Right atrium auricular region (tissue), 2 donors: ENCODE data around the gene C3. TPM values are rescaled to one million over a fixed set of nuclear protein-coding genes. Genes with fewer than 3 reads are reported as not detected.
"Not testable (repeated sequence)": the region's sequence is repeated elsewhere in the genome, so short reads cannot be mapped to it uniquely, and the experiment has no call there.

ENCODE experiments used
- DNase-seq: peaks from one replicate; pipeline ENCODE4 v3.0.0-alpha.2; 2019; ENCODE audit warnings: low spot score
- H3K27ac ChIP-seq, 2 donors: fragments of 200-600 bp; sonication (generic); 1 replicate in 1 of 2; 2 replicates in 1 of 2; pipeline ENCODE4 v1.5.1; 2016 to 2019
- H3K27me3 ChIP-seq, 2 donors: fragments of 200-600 bp; sonication (generic); one replicate each; pipeline versions ENCODE4 v1.5.1 to v1.6.0; 2017 to 2019
- H3K36me3 ChIP-seq: fragments of 200-600 bp; sonication (generic); one replicate; pipeline ENCODE4 v1.5.1; 2016
- H3K4me1 ChIP-seq, 2 donors: fragments of 200-600 bp; sonication (generic); one replicate each; pipeline versions ENCODE4 v1.5.1 to v1.6.0; 2017 to 2019
- H3K4me3 ChIP-seq, 2 donors: fragments of 200-600 bp; sonication (generic); 1 replicate in 1 of 2; 2 replicates in 1 of 2; pipeline ENCODE4 v1.5.1; 2017 to 2019; ENCODE audit warnings: mild to moderate bottlenecking in 1 of 2, moderate library complexity in 1 of 2
- H3K9me3 ChIP-seq, 2 donors: fragments of 200-600 bp; sonication (generic); one replicate each; pipeline ENCODE4 v1.5.1; 2019
- CTCF ChIP-seq, 2 donors: fragments of 200-600 bp; sonication (generic); IDR thresholded peaks; one replicate each; pipeline ENCODE4 v1.5.1; 2019; ENCODE audit warnings: antibody characterized with exemption in 2 of 2
- total RNA-seq, 2 donors: library from RNA; depleted of rRNA; stranded (reverse); fragments of >200 nt; gene quantifications; one replicate each; pipeline ENCODE4 v1.1.0, GENCODE V29; 2016

C3 gene
- total RNA-seq, 2 donors from 2014 or later, result 419 to 1,709 TPM

- H3K4me1 ChIP-seq, result peaks cover 0 to 22% of the 10 kb centered on the region in 2 donors
- H3K27ac ChIP-seq, result no peak overlapping the region
- TF ChIP-seq CTCF (IDR thresholded peaks at IDR 0.05), result no peak
- no peak for DNase-seq
- H3K36me3 ChIP-seq, result no peaks in the 10 kb centered on the region
- H3K4me3 ChIP-seq, result peak overlapping the region in 1 of 2 donors; percentile 36
- no peaks in the 10 kb centered on the region for H3K9me3 ChIP-seq
- H3K27me3 ChIP-seq, result peaks cover 0 to 20% of the 10 kb centered on the region in 2 donors
Measured at GRCh38 chr19:6766357-6767080, 46.1 kb upstream of the C3 start.

- Histone ChIP-seq H3K9me3 (no peaks in the 10 kb centered on the region), H3K4me3 (no peak overlapping the region), H3K36me3 (no peaks in the 10 kb centered on the region), H3K27me3 (peaks cover 0 to 20% of the 10 kb centered on the region in 2 donors), H3K4me1 (peaks cover 0 to 22% of the 10 kb centered on the region in 2 donors), H3K27ac (no peak overlapping the region)
- TF ChIP-seq CTCF (IDR thresholded peaks at IDR 0.05), result no peak
- no peak for DNase-seq
Measured at GRCh38 chr19:6765738-6766356, 45.4 kb upstream of the C3 start.

GRCh38 chr19:6762253-6762797 lies 41.9 kb upstream of the C3 start:
- H3K27me3 ChIP-seq, result peaks cover 0 to 13% of the 10 kb centered on the region in 2 donors
- H3K4me3 ChIP-seq, H3K36me3 ChIP-seq, H3K9me3 ChIP-seq, H3K27ac ChIP-seq, DNase-seq: not testable (repeated sequence)
- peaks cover 0 to 15% of the 10 kb centered on the region in 2 donors for H3K4me1 ChIP-seq

GRCh38 chr19:6761053-6761676 lies 40.7 kb upstream of the C3 start:
- DNase-seq, result no peak
- peaks cover 0 to 4% of the 10 kb centered on the region in 2 donors for H3K4me1 ChIP-seq
- H3K27ac ChIP-seq, result no peak overlapping the region
- no peak for TF ChIP-seq CTCF (IDR thresholded peaks at IDR 0.05)
- H3K4me3 ChIP-seq, result no peak overlapping the region
- H3K9me3 ChIP-seq, result no peaks in the 10 kb centered on the region
- H3K36me3 ChIP-seq, result no peaks in the 10 kb centered on the region
- peaks cover 0 to 2% of the 10 kb centered on the region in 2 donors for H3K27me3 ChIP-seq

DNA sequence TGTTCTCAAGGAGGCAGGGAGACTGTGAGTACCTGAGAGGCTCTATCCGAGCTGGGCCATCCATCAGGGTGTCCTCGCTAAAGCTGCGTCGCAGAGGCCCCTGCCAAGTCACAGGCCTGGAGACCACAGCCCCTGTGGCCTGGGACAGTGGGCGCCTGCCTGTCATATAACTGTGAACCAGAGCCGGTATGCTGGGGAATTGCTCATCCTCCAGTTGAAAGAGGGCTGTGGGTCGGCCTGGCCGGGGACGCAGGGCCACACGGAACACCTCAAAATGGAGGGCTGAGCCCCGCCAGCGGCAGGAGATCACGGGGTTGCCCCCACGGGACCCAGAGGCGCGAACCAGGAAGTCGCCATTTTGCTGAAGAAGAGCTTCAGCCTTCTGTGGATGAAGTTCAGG lies 40.2 kb upstream of the C3 start:
- no peaks in the 10 kb centered on the region for H3K9me3 ChIP-seq
- no peak for DNase-seq
- TF ChIP-seq CTCF (IDR thresholded peaks at IDR 0.05), result no peak
- no peaks in the 10 kb centered on the region for H3K36me3 ChIP-seq
- H3K4me1 ChIP-seq, result no peaks in the 10 kb centered on the region
- H3K4me3 ChIP-seq, result no peak overlapping the region
- H3K27me3 ChIP-seq, result no peaks in the 10 kb centered on the region
- H3K27ac ChIP-seq, result no peak overlapping the region
